ENCODE measurements around the gene CHAT.
A peak's percentile ranks its signal among the peaks of the same experiment; 100 is the strongest.

Gene CHAT

GRCh38 chr10:49613882-49614241, at the start of gene CHAT:
TSS of gene CHAT (plus strand) at chr10:49614037. CDS start at chr10:49614190, 153 bp downstream.
- peak; percentile 40 for DNase-seq (ENCODE audit: low spot score)

GRCh38 chr10:49564461-49565009, 49.3 kb upstream of the CHAT start:
- DNase-seq (ENCODE audit: low spot score), result no peak

- DNase-seq (ENCODE audit: low spot score), result no peak
Observed at GRCh38 chr10:49567810-49568209, 46.0 kb upstream of the CHAT start.

- DNase-seq (ENCODE audit: low spot score), result no peak
Observed at GRCh38 chr10:49568235-49568634, 45.6 kb upstream of the CHAT start.

- DNase-seq (ENCODE audit: low spot score), result no peak
Observed at GRCh38 chr10:49569031-49569631, 44.7 kb upstream of the CHAT start.

- DNase-seq (ENCODE audit: low spot score), result no peak
Observed at GRCh38 chr10:49571388-49571787, 42.4 kb upstream of the CHAT start.

- DNase-seq (ENCODE audit: low spot score), result no peak
Observed at GRCh38 chr10:49572594-49573114, 41.2 kb upstream of the CHAT start.

GRCh38 chr10:49575489-49576072, 38.3 kb upstream of the CHAT start:
- DNase-seq (ENCODE audit: low spot score), result no peak

GRCh38 chr10:49577182-49577925, 36.5 kb upstream of the CHAT start:
- no peak for DNase-seq (ENCODE audit: low spot score)

GRCh38 chr10:49578392-49578791, 35.4 kb upstream of the CHAT start:
- DNase-seq (ENCODE audit: low spot score), result no peak

GRCh38 chr10:49579621-49580020, 34.2 kb upstream of the CHAT start:
- DNase-seq (ENCODE audit: low spot score), result no peak

GRCh38 chr10:49585387-49585786, 28.4 kb upstream of the CHAT start:
- DNase-seq (ENCODE audit: low spot score), result no peak

- DNase-seq (ENCODE audit: low spot score), result no peak
Observed at GRCh38 chr10:49587981-49588380, 25.9 kb upstream of the CHAT start.

GRCh38 chr10:49592726-49593563, 20.9 kb upstream of the CHAT start:
- peak; percentile 72 for DNase-seq (ENCODE audit: low spot score)

GRCh38 chr10:49593564-49593875, 20.3 kb upstream of the CHAT start:
- no peak for DNase-seq (ENCODE audit: low spot score)

- DNase-seq (ENCODE audit: low spot score), result no peak
Observed at GRCh38 chr10:49593998-49594397, 19.8 kb upstream of the CHAT start.

GRCh38 chr10:49594594-49594993, 19.2 kb upstream of the CHAT start:
- no peak for DNase-seq (ENCODE audit: low spot score)

GRCh38 chr10:49595003-49595712, 18.7 kb upstream of the CHAT start:
- DNase-seq (ENCODE audit: low spot score), result peak; percentile 35

GRCh38 chr10:49595713-49596492, 17.9 kb upstream of the CHAT start:
- DNase-seq (ENCODE audit: low spot score), result no peak

GRCh38 chr10:49596493-49596809, 17.4 kb upstream of the CHAT start:
- peak; percentile 36 for DNase-seq (ENCODE audit: low spot score)

GRCh38 chr10:49596836-49597235, 17.0 kb upstream of the CHAT start:
- no peak for DNase-seq (ENCODE audit: low spot score)
